NCI-H510A treated with DMSO at 0.1 percent for 48 hours (cell line): ENCODE results near the gene GCC1.

ENCODE experiments used
- DNase-seq: peaks from one replicate; lab custom pipeline; 2025; lab: John Stamatoyannopoulos, UW

Gene GCC1, protein sequence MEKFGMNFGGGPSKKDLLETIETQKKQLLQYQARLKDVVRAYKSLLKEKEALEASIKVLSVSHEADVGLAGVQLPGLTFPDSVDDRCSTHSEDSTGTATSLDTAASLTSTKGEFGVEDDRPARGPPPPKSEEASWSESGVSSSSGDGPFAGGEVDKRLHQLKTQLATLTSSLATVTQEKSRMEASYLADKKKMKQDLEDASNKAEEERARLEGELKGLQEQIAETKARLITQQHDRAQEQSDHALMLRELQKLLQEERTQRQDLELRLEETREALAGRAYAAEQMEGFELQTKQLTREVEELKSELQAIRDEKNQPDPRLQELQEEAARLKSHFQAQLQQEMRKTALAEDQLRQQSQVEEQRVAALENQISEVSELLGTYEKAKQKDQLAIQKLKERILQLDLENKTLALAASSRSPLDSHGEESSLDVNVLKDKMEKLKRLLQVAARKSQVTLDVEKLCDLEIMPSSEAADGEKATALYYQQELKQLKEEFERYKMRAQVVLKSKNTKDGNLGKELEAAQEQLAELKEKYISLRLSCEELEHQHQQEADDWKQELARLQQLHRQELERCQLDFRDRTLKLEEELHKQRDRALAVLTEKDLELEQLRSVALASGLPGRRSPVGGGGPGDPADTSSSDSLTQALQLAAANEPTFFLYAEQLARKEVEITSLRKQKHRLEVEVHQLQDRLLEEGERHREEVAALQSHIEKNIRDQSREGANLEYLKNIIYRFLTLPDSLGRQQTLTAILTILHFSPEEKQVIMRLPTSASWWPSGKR

DNA sequence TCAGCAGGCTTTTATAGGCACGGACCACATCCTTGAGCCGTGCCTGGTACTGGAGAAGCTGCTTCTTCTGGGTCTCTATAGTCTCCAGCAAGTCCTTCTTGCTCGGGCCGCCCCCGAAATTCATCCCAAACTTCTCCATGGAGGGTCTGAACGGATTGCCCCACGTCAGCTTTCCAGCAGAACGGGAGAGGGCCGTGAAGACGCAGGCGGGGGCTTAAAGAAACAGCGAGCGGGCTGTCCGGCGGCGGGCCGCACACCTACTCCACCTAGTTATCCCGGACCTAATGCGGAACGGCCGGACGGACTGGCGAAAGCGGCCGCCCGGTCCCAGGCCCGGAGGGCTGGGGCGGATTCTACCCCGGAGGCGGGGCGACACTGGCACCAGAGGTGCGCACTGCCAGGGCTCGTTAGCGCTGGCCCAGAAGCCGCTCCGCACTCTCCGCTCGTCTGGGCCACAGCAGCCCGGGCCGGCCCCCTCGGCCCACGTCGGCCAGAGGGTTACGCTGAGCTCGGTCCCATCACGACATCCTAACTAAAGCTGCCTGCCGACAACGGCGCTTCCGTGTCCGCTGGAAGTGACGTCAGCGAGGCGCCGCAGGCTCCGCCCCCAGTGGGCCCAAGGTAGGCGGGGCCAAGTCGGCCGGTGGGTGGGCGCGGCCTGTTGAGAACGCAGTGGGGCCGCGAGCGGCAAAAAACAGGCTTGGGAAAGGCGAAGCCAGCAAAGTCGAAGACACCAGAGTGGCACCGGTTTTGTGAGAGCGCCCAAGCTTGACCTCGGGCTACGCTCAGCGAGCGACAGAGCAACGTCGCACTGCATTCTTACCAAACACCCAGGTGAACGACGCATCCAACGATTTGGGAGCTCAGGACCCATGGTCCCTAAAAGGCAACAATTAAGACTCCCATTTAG, at the start of gene GCC1:
Gene GCC1 (minus strand): TSS at position 553 of the 910 bp plus-strand sequence. CDS start 414 bp downstream, at position 139.
- peak; percentile 50 for DNase-seq

DNA sequence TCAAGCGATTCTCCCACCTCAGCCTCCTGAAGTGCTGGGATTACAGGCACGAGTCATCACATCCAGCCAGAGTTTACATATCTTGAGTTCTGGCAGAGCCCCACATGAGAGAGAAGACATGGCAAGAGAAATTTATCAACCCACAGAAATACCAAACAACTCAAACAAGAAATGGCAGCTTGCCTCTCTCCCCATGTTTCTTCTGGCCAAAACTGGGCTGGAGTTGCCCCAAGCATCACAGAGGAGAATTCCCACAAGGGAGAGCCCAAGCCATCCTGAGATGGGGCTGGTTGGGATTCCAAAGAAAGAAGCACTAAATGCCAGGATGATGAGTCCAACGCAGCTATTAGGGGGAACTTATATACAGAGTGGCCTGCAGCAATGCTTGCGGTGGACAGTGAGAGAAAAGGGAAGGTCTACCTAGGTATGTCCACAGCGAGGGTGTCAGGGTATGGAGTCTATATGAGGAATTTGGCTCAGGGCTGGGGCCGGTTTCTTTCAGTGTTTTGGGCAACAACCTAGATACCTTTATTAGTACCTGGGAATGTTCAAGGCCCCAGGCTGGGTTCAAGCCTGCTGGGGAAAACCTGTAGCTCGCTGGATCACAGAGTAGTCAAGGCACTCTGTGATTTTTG, 47.0 kb upstream of the GCC1 start:
- DNase-seq, result no peak

DNA sequence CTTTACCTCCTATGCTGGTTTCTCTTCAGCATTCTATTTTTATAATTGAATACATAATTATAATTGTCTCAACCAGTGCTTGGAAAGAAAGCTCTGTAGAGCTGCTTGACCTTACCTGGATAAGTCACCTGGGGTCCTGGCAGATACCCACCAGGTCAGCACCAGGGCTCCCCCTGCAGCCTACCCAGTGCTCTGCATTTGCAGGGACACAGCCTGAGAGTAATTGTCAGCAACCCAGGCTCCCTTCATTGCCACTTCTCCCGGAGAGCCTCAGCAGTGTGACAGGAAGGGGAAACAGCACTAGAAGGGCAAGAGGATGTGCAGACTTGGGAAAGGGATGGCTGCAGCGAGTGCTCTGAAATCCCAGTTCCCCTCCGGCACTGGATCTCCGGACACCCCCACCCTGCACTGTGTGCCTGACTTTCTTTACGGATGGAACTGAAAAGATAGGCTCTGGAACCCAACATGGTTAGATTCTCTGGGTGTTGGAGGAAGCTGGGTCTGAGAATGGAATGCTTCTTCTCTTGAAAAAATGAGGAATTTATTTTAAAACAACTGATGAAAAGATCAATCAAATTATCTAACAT, 44.0 kb upstream of the GCC1 start:
- DNase-seq, result peak; percentile 1

DNA sequence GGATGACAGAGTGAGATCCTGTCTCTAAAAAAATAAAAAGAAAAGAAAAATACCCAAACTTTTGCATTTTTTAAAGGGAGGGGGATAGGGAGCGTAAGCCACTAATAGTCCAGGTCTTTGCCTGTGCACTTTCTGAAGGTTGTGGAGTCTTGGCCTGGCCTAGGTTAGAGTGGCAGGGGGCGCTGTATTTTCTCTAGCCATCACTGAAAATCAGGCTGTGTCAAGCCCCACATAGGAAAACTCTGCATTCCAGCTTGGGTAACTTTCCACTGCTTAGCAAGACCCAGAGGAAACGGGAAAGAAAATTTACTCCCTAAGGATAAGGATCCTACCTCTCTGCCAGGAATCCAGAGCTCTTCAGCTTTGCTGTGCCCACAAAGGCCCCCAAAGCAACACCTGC, 43.0 kb upstream of the GCC1 start:
- DNase-seq, result no peak

DNA sequence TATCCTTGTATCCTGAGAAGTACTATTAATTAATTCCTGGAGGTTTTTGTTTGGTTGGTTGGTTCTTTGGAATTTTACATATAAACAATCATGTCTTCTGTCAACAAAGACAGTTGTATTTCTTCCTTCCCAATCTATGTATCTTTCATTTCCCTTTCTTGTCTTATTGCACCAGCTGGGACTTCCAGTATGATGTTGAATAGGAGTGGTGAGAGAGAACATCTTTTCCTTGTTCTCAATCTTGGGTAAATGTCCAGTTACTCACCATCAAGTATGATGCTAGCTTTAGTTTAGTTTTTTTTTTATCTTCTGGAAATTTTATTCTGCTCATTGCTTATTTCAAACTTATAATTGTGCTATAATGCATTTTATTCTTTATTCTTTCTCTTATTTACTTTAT, 39.9 kb upstream of the GCC1 start:
- no peak for DNase-seq

DNA sequence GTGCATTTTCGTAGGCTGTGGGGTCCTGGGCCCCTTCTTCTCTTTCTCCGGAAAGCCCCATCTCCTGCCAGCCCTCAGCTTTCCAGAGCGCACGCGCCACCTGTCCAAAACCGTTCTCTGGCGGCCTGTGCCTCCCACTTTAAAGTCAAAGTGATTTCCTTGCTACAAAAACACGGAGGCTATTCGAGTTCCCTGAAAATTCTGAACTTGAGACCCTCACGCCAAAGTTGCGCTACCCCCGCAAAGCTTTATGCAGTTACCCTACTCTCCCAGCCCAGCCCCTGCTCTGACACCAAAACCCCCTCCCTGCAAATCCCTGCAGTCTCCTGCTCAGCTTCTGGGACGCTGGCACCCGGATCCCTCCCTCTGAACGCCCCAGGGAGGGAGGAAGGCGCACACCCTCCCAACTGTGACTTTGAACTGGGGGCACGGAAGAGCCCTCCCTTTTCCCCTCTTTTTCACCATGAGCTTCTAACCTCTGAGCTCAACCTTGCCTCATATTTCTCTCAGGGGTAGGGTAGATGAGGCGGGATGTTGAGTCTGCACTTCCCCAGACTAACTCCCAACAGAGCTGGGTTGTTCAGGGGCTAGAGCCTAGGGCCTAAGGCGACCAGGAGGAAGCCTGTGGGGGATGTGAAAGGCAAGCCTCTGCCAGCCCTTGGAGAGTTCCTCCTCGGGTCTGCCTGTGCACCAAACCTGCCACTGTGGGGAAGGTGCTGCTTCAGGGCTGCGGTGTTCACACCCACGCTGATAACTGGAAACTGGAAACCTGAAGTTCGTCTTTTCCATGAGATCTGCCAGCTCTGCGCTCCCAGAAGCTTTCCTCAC, 35.2 kb upstream of the GCC1 start:
- DNase-seq, result no peak

DNA sequence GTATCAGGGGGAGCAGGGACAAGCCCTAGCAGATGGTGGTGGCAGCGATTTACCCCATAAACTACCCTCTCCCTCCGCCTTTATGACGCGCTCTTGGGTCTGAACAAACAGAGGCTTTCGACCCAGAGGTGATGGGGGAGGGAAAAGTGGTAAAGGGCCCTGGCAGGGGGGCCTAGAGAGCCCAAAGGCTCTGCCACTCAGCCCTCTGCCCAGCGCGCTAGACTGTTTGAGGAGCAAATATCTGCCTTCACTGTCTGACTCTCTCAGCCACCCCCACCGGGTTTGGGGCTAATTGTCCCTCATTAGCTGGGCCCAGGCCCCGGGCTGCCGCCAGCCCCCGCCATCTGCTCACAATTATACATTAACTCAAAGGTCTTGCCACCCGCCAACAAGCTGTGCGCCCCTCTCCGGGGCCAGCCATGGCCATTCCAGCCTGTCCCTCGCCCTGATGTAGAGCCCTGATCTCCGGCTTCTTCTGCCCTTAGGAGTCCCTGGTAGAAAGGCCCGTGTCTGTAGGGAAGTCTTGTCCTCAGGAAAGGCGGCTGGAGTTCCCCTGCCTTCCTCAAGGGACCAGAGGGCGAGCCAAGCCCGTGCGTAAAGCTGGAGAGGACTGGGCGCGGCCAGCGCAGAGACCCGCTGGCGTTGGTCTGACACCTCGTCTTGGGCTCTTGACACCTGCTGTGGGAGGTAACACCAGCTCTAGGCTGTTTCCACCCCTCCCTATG, 34.4 kb upstream of the GCC1 start:
- no peak for DNase-seq

DNA sequence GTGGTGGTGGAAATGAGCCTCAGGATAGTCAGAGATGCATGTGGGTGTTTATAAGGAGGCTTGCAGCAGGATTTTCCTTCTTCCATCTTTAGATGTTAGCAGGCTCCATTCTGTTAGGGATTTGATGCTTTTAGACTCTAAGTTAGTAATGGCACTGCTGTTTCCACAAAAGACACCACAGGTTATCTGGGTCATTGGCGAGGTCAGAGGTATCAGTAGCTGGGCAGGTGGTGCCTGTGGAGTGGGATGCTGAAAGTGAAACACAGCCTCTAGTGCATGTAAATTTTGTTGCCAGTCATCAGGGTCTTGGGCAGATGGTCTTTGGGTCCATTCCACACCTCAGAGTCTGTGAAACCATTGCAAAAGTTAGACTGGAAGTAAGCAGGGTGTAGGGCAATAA, 33.4 kb upstream of the GCC1 start:
- no peak for DNase-seq

DNA sequence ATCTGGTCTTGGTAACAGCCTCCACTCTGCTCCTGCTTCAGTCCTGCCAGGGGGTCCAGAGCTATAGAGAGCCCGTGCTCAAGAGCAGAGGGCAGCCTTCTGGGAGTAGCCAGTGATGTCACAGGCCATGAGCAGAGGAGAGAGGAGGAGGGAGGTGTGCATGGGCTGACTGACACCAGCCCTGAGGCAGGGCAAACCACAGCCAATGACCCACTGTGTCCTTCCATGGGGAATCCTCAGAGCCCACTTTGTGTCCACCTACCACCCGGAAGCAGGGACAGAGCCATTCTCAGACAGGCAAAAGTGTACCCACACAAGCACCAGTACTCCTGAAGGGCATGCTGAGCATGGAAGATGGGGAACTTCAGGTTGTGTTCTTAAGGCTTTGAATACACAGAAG, 32.6 kb upstream of the GCC1 start, which contains the start of gene PAX4:
Gene PAX4 (minus strand): TSS at position 101 of the 400 bp plus-strand sequence. CDS start 2,214 bp downstream, outside the sequence.
- DNase-seq, result no peak

DNA sequence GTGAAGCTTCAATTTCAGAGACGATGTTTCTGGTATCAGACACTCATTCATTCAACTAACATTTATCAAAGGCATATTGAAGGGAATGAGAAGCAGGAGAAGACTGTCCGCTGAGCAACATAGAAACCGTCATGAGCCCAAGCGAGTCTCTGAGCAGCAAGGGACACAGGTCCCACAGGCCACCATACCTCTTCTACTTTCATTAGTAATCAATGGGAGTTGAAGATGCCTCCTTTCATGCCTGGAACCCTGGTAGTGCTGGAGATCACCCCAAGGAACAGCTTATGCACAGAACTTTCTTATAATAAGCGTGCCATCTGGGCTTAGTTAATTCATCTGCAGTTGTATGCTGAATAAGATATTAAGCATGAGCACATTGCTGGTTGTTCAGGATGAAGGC, 31.3 kb upstream of the GCC1 start:
- DNase-seq, result no peak

DNA sequence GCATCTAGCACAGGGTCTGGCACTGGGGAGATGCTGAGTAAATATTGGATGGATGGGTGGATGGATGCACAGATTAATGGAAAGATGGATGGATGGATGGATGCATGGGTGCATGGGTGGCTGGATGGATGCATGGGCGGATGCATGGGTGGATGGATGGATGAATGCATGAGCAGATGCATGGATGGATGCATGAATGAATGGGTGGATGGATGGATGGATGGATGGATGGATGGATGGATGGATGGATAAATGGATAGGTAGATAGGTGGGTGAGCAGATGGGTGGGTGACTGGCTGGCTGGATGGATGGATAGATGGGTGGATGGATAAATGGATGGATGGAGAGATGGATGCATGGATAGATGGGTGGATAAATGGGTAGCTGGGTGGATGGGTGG, 26.9 kb upstream of the GCC1 start:
- DNase-seq, result no peak

DNA sequence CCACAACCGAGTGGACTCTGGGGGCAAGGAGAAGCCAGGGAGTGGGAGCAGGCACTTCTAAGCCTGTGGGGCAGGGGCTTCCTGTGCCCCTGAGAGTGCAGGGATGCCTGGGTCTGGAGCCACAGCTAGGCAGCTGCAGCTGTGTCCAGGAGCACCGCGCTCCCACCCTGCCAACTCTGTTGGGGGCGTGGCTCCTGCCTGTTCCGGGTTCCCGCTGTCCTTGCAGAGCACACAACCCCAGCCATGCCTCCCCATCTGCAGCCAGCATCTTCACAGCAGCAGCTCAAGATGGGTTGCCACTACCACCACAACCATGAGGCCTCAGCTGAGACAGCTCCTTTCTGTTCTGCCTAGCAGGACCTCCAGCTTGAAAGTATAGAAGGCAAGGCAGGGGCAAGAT, 23.9 kb upstream of the GCC1 start:
- DNase-seq, result no peak

DNA sequence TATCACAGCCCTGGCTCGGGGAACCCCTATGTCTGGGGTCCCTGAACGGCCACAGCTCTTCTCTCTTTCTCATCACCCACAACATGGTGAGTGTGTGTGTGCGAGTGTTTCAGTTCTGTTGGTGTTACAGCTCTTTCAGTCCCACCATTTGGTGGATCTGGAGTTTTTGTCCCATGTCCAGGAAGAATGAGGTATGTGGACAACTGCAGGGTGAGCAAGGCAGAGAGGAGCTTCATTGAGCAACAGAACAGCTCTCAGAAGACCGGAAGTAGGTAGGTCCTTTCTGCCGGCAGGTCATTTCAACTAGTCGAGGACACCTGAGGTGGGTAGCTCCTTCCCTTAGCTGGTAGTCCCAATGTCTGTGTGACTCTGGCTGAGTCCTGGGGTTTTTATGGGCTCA, 23.1 kb upstream of the GCC1 start:
- no peak for DNase-seq

DNA sequence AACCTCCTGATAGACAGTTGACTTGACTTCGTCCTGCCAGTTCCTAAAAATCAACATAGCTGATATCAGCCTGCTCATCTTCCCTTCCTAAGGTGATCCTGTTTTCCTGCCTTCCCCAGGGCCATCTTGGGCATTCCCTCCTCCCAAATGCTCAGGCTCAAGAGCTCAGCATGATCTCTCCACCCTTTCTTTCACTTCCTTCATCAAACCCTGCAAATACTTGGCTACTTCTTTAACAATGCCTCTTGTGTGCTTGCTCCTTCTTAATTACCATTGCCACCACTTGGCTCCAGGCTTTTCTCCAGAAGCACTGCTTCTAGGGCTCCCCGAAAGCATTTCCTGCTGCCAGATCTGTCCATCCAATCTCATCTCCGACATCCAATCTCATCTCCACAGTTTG, 15.5 kb upstream of the GCC1 start:
- no peak for DNase-seq

DNA sequence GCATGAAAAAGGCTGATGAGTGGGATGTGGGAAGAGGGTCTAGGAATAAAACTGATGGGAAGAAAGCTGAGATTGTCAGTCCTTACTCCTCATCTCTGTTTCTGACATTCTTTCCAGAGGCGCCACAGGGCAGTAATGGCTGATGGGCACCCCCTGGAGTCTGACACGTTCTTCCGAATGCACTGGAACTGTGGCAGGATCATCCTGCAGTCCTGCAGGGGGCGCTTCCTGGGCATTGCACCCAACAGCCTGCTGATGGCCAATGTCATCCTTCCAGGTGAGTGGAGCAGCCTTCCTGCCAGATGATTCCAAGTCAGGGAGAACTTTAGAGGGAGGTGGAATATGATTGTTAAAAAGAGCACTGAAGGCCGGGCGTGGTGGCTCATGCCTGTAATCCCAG, 12.9 kb upstream of the GCC1 start:
- DNase-seq, result no peak

DNA sequence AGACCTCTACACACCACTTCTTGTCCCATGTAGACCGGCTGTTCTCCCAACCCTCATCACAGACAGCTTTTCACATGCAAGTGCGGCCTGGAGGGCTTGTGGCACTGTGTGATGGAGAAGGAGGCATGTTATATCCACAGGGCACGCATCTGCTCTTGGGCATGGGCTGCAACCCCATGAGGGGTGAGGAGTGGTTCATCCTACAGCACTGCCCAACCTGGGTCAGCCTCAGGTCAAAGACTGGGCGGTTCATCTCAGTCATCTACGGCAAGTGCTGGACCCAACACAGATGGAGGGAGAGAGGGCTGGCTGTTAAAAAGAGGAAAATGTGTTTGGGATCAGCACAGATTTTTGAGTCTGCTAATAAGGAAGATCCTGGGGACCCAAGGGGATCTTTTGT, 10.3 kb upstream of the GCC1 start:
- no peak for DNase-seq

DNA sequence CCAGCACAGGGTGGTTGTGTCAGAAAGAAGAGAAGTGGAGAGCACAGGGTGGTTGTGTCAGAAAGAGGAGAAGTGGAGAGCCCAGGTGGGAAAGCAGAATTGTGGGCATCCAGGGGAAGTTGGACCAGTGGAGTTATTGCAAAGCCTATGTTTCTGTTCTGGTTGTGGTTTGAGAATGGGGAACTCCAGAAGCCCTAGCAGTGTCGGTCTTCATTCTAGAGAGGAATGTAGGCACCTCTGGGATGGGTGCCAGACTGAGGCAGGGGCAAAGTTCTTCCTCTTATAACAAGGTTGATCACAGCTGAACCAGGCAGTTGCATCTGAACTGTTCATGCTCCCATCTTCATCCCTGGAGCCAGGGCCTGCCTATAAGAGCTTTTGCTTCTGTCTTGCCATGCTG, 9.1 kb upstream of the GCC1 start:
- no peak for DNase-seq

DNA sequence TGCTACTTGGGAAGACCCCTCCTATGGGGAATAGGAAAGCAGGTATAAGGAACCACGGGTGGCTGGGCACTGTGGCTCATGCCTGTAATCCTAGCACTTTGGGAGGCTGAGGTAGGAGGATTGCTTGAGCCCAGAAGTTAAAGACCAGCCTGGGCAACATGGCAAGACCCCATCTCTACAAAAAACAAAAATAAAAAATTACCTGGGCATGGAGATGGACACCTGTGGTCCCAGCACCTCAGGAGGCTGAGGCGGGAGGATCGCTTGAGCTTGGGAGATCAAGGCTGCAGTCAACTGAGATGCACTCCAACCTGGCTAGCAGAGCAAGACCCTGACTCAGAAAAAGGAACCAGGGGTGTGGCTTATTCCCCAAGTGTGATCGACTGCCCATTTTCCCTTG, 7.2 kb upstream of the GCC1 start:
- DNase-seq, result no peak

DNA sequence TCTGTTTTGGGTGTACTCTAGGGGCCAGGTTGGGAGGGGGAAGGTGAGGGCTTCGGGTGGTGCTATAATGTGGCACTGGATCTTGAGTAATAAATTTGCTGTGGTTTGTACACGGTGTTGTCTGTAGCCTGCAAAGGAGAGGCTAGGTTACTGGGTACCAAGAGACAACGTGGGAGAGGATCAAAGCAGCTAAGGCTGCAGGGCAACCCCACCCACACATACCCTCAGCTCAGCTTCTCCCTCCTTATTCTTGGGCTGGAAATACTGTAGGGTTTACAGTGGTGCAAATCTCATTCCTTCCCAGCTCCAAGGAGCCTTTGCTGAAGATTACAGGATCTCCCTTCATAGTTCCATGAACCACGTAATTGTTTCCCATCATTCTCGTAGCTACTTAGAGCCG, 6.2 kb upstream of the GCC1 start:
- no peak for DNase-seq

DNA sequence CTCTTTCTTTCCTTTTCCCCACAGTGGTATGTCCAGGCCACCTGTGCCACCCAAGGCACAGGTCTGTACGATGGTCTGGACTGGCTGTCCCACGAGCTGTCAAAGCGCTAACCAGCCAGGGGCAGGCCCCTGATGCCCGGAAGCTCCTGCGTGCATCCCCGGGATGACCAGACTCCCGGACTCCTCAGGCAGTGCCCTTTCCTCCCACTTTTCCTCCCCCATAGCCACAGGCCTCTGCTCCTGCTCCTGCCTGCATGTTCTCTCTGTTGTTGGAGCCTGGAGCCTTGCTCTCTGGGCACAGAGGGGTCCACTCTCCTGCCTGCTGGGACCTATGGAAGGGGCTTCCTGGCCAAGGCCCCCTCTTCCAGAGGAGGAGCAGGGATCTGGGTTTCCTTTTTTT, 5.8 kb upstream of the GCC1 start:
- no peak for DNase-seq
